Effector CD8-positive, alpha-beta T cell (primary cell): Measurements from ENCODE around the gene PTF1A.
"Not testable (repeated sequence)": the region's sequence is repeated elsewhere in the genome, so short reads cannot be mapped to it uniquely, and the experiment has no call there.

Experiments used
- DNase-seq: peaks from one replicate; lab custom pipeline; 2025; lab: John Stamatoyannopoulos, UW

The PTF1A gene

GRCh38 chr10:23203369-23204325, 11.5 kb downstream of the PTF1A start:
- no peak for DNase-seq

GRCh38 chr10:23204773-23205172, 12.7 kb downstream of the PTF1A start:
- no peak for DNase-seq

GRCh38 chr10:23205972-23206642, 14.0 kb downstream of the PTF1A start:
- no peak for DNase-seq

GRCh38 chr10:23217471-23217870, 25.4 kb downstream of the PTF1A start:
- no peak for DNase-seq

GRCh38 chr10:23230582-23230981, 38.5 kb downstream of the PTF1A start:
- no peak for DNase-seq

GRCh38 chr10:23238015-23238414, 45.9 kb downstream of the PTF1A start:
- no peak for DNase-seq

- DNase-seq, result not testable (repeated sequence)
Observed at GRCh38 chr10:23241779-23242178, 49.7 kb downstream of the PTF1A start.
